Measurements from ENCODE around the gene PRMT7.
"Not testable (repeated sequence)": the region's sequence is repeated elsewhere in the genome, so short reads cannot be mapped to it uniquely, and the experiment has no call there.

Gene PRMT7

GRCh38 chr16:68283346-68283745 is 27.5 kb upstream of the PRMT7 start:
- no peak for DNase-seq (ENCODE audit: low read depth)
- no peak overlapping the region for H3K4me3 ChIP-seq (ENCODE audit: low read depth, low read length)

DNA sequence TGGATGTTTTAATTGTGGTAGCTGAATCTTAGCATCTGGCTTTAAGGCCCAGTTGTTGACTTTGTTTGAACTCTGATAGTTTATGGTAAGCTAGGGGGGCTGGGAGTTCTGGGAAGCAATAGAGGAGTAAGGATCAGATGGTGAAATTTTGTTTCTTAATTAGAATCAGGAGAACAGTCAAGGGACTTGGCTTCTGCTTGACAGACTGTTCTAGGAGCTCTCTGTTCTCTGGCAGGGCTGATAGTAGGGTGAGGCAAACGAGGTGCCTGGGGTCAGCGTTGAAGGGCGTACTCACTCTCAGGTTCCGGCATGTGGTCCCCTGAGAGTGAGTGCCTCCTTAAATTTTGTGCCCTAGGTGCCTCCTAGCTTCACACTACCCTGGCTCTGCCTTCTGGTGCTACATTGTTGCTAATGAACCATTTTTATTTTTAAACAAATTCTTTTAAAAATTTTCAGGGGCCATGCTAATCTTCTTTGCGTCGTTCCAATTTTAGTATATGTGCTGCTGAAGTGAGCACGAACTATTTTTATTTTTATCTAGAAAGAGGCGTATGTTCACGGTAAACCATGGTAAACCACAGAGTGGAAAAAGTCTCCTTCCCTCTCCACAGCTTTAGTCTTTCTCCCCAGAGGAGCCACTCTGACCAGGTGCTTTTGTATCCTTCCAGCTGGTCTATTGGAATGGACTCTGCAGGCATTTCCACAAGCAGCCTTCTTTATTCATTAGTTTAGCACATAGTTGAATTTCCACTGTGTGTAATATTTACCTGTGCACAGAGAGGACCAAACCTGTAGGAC is 26.8 kb upstream of the PRMT7 start:
- DNase-seq (ENCODE audit: low read depth) = no peak

GRCh38 chr16:68284847-68285246 is 26.0 kb upstream of the PRMT7 start:
- no peak for DNase-seq (ENCODE audit: low read depth)
- no peak overlapping the region for H3K4me3 ChIP-seq (ENCODE audit: low read depth, low read length)

More for the DNA sequence above, 26.8 kb upstream of the PRMT7 start:
- no peak overlapping the region for H3K4me3 ChIP-seq (ENCODE audit: low read depth, low read length)

GRCh38 chr16:68285683-68286082 is 25.1 kb upstream of the PRMT7 start:
- no peak overlapping the region for H3K4me3 ChIP-seq (ENCODE audit: low read depth, low read length)
- no peak for DNase-seq (ENCODE audit: low read depth)

- DNase-seq (ENCODE audit: low read depth) = no peak
- H3K4me3 ChIP-seq (ENCODE audit: low read depth, low read length) = no peak overlapping the region
Observed at GRCh38 chr16:68286153-68287074, 24.4 kb upstream of the PRMT7 start.

DNA sequence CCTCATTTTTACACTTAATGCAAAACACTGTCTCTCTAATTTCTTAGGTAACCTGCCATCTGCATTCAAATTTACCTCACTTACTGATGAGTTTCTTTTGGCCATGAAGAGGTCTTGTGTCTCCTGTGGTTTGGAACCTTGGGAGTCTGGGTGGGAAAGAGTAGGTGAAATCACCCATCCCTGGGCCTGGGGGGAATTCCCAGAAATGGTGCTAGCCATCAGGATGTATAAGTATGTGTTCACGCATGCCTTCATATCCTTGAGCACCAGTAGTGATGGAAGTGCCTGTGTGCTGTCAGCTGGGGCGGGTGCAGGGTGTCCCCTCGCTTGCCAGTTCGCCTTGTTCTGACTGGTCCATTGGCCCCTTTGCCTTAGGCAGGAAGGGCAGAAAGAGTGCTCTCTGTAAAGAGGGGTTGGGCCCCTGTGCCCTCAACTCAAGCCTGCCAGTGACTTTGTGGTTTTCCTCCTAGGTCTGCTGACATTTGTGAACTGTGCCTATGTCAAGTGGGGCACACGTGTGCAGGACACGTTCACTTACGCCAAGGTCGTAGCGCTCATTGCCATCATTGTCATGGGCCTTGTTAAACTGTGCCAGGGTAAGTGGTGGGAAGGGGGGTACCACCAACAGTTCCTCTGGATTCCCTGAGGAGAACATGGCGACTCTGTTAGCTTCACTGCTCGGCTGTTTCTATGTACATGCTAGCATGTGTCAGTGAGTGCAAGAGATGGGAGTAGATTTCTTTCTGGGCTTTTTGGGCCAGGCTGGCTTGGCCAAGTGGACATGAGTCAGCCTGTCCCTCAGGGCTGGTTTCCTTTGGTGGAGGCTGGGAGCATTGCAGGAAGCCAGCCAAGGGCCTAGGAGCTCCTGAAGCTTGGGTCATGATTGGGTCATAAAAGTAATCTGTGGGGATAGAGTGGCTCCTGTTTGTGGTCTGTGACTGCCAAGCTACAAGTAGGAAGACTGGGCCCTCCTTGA is 23.3 kb upstream of the PRMT7 start:
- H3K4me3 ChIP-seq (ENCODE audit: low read depth, low read length) = no peak overlapping the region
- peak; percentile 62 for DNase-seq (ENCODE audit: low read depth)

DNA sequence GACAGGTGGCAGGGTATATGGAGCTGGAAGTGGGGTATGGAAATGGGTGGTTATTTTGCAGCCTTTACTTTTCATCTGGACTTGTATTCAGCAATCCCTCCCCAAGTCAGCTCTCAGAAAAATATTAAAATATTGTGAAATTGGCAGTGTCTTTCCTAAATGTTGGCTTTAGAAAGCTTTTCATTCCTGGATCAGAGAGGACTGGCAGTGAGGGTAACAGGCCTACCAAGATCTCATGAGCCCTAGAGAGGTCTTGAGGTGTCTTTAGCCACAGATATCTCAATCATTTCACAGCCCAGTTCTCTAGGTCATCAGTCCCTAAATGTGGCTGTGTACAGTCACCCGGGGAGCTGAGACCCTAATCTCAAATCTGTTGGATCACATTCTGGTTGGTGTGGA is 22.6 kb upstream of the PRMT7 start:
- DNase-seq (ENCODE audit: low read depth) = no peak
- H3K4me3 ChIP-seq (ENCODE audit: low read depth, low read length) = no peak overlapping the region

- not testable (repeated sequence) for H3K4me3 ChIP-seq (ENCODE audit: low read depth, low read length); DNase-seq (ENCODE audit: low read depth)
Observed at GRCh38 chr16:68288796-68289195, 22.0 kb upstream of the PRMT7 start.

GRCh38 chr16:68289202-68289601 is 21.6 kb upstream of the PRMT7 start:
- no peak overlapping the region for H3K4me3 ChIP-seq (ENCODE audit: low read depth, low read length)

DNA sequence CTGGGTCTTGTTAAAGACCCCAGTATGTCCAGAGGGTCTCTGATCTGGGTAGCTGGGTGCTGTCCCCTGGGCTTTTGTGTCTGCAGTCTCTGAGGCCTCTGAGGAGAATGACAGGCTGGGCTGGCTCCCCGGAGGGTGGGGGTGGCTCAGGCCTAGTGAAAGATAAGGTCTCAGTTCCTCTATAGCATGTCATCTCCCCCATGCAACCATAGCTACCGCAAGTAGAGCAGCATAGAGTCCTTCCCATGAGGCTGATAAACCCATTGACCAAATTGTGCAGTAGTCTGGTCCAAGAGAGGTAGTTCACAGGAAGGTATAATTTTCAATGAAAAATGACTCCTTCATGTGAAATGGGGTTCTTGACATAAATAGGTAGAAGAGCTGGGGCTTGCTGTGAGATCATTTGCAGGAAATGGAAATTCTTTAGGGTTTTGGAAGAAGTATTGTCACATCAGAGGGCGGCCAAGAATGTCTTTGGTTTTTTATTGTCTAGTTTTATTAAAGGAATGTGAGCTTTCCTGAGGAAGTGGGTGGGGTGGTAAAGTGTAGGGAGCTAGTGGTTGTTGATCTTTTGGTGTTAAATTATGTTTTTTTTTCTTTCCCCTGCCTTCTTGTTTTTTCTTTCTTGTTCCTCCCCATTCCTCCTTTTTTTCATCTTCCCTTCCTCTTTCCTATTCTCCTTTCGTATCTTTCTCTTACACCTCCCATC is 21.0 kb upstream of the PRMT7 start:
- no peak overlapping the region for H3K4me3 ChIP-seq (ENCODE audit: low read depth, low read length)
- DNase-seq (ENCODE audit: low read depth) = no peak

More at GRCh38 chr16:68289202-68289601, 21.6 kb upstream of the PRMT7 start:
- DNase-seq (ENCODE audit: low read depth) = no peak

- H3K4me3 ChIP-seq (ENCODE audit: low read depth, low read length) = no peak overlapping the region
- DNase-seq (ENCODE audit: low read depth) = no peak
Observed at GRCh38 chr16:68290450-68290849, 20.4 kb upstream of the PRMT7 start.

DNA sequence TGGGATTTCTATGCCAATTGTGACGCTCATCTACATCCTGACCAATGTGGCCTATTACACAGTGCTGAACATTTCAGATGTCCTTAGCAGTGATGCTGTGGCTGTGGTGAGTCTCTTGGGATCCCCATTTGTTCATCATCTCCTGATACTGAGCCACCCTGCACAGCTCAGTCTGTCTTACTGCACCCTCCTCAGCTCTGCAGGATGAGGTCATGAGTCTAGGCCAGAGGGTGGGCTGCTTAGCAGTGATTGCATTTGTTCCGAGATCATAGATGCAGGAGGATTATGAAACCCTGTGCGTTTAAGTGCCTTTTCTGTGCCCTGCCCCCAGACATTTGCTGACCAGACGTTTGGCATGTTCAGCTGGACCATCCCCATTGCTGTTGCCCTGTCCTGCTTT is 19.6 kb upstream of the PRMT7 start:
- DNase-seq (ENCODE audit: low read depth) = no peak
- H3K4me3 ChIP-seq (ENCODE audit: low read depth, low read length) = no peak overlapping the region

DNA sequence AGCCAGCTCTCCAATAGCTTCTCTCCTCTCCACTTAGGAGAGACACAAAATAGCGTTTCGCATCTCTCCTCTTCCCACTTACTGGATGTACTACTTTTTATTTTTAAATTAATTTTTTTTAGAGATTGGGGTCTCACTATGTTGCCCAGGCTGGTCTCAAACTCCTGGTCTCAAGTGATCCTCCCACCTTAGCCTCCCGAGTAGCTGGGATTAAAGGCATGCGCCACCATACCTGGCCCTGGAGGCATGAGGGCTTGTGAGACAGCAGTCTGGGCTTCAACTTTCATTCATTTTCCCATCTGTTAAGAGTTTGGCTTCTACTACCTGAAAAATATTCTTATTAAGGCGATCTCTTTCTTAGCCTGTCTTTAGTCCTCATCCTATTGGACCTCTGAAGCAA is 18.4 kb upstream of the PRMT7 start:
- no peak for DNase-seq (ENCODE audit: low read depth)
- H3K4me3 ChIP-seq (ENCODE audit: low read depth, low read length) = no peak overlapping the region

GRCh38 chr16:68296291-68296690 is 14.5 kb upstream of the PRMT7 start:
- no peak for DNase-seq (ENCODE audit: low read depth)
- H3K4me3 ChIP-seq (ENCODE audit: low read depth, low read length) = no peak overlapping the region

DNA sequence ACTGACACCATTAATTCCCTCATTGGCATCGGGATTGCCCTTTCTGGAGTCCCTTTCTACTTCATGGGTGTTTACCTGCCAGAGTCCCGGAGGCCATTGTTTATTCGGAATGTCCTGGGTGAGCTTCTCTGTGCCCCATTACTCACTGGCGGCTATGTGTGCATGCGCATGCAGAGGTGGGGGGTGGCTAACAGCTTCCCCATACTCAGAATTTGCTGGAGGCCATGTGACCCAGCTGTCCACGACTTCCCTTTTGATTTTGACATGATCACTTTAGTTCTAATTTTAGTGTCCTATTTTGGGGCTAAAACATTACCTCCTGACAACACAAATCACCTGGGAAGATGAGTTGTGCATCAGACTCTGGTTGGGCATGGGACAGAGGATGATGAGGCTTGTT is 14.1 kb upstream of the PRMT7 start:
- H3K4me3 ChIP-seq (ENCODE audit: low read depth, low read length) = no peak overlapping the region
- no peak for DNase-seq (ENCODE audit: low read depth)

GRCh38 chr16:68297908-68298307 is 12.9 kb upstream of the PRMT7 start:
- no peak overlapping the region for H3K4me3 ChIP-seq (ENCODE audit: low read depth, low read length)
- DNase-seq (ENCODE audit: low read depth) = no peak

GRCh38 chr16:68298312-68298711 is 12.5 kb upstream of the PRMT7 start:
- H3K4me3 ChIP-seq (ENCODE audit: low read depth, low read length) = no peak overlapping the region
- no peak for DNase-seq (ENCODE audit: low read depth)

DNA sequence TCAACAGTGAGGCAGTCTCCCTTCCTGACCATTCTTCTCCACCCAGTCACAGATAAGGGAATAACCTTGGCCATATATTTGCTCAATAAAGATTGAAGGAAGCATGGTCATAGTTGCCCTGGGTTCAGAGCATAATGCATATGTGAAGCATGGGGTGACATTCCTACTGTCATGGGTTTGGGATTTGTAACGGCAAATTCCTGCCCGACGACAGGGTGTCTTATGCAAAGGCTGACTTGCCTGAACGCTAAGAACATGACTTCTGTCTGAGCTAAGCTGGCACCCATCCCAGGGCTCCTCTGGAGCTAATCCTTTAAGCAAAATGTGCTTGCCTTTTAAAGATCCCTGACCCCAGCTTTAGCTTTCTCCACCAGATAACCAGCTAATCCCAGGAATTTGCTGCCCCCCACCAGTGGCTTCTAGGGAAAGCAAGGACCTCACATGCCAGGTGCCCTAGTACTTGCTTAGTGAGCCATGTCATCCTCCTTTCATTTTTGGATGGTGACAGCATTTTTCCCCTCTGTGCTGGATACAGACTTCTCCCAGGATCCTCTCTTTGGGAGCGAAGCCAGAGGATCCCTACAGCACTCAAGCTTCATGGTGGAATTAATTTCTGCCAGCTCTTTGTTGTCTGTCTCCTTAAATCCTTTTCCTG is 11.8 kb upstream of the PRMT7 start:
- H3K4me3 ChIP-seq (ENCODE audit: low read depth, low read length) = no peak overlapping the region
- no peak for DNase-seq (ENCODE audit: low read depth)
